Liver (tissue), 3 donors: ENCODE results near the gene TCF7L1.

ENCODE experiments used
- ATF3 ChIP-seq: IDR thresholded peaks from 2 replicates; pipeline ENCODE4 v1.6.1; 2016; ENCODE audit warnings: antibody characterized with exemption
- EGR1 ChIP-seq, 2 donors: IDR thresholded peaks; 2 replicates each; pipeline ENCODE4 v1.6.1; 2016 to 2018; ENCODE audit warnings: antibody characterized with exemption in 2 of 2, low read depth in 2 of 2
- HNF4G ChIP-seq: IDR thresholded peaks from 2 replicates; pipeline ENCODE4 v1.6.1; 2016; ENCODE audit warnings: antibody characterized with exemption
- JUND ChIP-seq, 2 donors: IDR thresholded peaks; 2 replicates each; pipeline ENCODE4 v1.6.1; 2016; ENCODE audit warnings: antibody characterized with exemption in 2 of 2
- RAD21 ChIP-seq, 2 donors: IDR thresholded peaks; 2 replicates each; pipeline ENCODE4 v1.6.1; 2016; ENCODE audit warnings: antibody characterized with exemption in 2 of 2, mild to moderate bottlenecking in 2 of 2
- RXRA ChIP-seq, 2 donors: IDR thresholded peaks; 2 replicates each; pipeline ENCODE4 v1.6.1; 2017 to 2018; ENCODE audit warnings: antibody characterized with exemption in 2 of 2, mild to moderate bottlenecking in 1 of 2
- SP1 ChIP-seq: IDR thresholded peaks from 2 replicates; pipeline ENCODE4 v1.6.1; 2018; ENCODE audit warnings: antibody characterized with exemption, mild to moderate bottlenecking
- TF ChIP-seq, protein P1 (sequence below): fragments of 150-350 bp; IDR thresholded peaks from 2 replicates; pipeline ENCODE4 v1.5.1; 2017; ENCODE audit warnings: improper control_type of control experiment, low read depth, low read length; ENCODE audit not compliant: missing input control
- TF ChIP-seq, protein P2 (sequence below): IDR thresholded peaks from 2 replicates; pipeline ENCODE4 v1.6.1; 2016; ENCODE audit warnings: antibody characterized with exemption
- TF ChIP-seq, protein P3 (sequence below): IDR thresholded peaks from 2 replicates; pipeline ENCODE4 v1.6.1; 2016; ENCODE audit warnings: antibody characterized with exemption
- TF ChIP-seq, protein P4 (sequence below): IDR thresholded peaks from 2 replicates; pipeline ENCODE4 v1.6.1; 2016; ENCODE audit warnings: antibody characterized with exemption, mild to moderate bottlenecking
- donor health status: healthy.
- donor health status: healthy.

GRCh38 chr2:85259879-85260278 lies 126.7 kb downstream of the TCF7L1 start:
- TF ChIP-seq, protein P1, sequence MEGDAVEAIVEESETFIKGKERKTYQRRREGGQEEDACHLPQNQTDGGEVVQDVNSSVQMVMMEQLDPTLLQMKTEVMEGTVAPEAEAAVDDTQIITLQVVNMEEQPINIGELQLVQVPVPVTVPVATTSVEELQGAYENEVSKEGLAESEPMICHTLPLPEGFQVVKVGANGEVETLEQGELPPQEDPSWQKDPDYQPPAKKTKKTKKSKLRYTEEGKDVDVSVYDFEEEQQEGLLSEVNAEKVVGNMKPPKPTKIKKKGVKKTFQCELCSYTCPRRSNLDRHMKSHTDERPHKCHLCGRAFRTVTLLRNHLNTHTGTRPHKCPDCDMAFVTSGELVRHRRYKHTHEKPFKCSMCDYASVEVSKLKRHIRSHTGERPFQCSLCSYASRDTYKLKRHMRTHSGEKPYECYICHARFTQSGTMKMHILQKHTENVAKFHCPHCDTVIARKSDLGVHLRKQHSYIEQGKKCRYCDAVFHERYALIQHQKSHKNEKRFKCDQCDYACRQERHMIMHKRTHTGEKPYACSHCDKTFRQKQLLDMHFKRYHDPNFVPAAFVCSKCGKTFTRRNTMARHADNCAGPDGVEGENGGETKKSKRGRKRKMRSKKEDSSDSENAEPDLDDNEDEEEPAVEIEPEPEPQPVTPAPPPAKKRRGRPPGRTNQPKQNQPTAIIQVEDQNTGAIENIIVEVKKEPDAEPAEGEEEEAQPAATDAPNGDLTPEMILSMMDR, result no peak
- no peak for TF ChIP-seq HNF4G
- TF ChIP-seq RAD21 (IDR thresholded peaks at IDR 0.05), result no peak
- TF ChIP-seq, protein P2, sequence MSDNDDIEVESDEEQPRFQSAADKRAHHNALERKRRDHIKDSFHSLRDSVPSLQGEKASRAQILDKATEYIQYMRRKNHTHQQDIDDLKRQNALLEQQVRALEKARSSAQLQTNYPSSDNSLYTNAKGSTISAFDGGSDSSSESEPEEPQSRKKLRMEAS, result no peak
- no peak for TF ChIP-seq EGR1 (IDR thresholded peaks at IDR 0.05; ENCODE audit: low read depth in 2 of 2)
- TF ChIP-seq JUND (IDR thresholded peaks at IDR 0.05), result no peak
- no peak for TF ChIP-seq ATF3
- TF ChIP-seq, protein P3, sequence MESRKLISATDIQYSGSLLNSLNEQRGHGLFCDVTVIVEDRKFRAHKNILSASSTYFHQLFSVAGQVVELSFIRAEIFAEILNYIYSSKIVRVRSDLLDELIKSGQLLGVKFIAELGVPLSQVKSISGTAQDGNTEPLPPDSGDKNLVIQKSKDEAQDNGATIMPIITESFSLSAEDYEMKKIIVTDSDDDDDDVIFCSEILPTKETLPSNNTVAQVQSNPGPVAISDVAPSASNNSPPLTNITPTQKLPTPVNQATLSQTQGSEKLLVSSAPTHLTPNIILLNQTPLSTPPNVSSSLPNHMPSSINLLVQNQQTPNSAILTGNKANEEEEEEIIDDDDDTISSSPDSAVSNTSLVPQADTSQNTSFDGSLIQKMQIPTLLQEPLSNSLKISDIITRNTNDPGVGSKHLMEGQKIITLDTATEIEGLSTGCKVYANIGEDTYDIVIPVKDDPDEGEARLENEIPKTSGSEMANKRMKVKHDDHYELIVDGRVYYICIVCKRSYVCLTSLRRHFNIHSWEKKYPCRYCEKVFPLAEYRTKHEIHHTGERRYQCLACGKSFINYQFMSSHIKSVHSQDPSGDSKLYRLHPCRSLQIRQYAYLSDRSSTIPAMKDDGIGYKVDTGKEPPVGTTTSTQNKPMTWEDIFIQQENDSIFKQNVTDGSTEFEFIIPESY, result no peak
- TF ChIP-seq RXRA (IDR thresholded peaks at IDR 0.05), result no peak
- TF ChIP-seq, protein P4, sequence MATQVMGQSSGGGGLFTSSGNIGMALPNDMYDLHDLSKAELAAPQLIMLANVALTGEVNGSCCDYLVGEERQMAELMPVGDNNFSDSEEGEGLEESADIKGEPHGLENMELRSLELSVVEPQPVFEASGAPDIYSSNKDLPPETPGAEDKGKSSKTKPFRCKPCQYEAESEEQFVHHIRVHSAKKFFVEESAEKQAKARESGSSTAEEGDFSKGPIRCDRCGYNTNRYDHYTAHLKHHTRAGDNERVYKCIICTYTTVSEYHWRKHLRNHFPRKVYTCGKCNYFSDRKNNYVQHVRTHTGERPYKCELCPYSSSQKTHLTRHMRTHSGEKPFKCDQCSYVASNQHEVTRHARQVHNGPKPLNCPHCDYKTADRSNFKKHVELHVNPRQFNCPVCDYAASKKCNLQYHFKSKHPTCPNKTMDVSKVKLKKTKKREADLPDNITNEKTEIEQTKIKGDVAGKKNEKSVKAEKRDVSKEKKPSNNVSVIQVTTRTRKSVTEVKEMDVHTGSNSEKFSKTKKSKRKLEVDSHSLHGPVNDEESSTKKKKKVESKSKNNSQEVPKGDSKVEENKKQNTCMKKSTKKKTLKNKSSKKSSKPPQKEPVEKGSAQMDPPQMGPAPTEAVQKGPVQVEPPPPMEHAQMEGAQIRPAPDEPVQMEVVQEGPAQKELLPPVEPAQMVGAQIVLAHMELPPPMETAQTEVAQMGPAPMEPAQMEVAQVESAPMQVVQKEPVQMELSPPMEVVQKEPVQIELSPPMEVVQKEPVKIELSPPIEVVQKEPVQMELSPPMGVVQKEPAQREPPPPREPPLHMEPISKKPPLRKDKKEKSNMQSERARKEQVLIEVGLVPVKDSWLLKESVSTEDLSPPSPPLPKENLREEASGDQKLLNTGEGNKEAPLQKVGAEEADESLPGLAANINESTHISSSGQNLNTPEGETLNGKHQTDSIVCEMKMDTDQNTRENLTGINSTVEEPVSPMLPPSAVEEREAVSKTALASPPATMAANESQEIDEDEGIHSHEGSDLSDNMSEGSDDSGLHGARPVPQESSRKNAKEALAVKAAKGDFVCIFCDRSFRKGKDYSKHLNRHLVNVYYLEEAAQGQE, result no peak
- no peak for TF ChIP-seq SP1
